ENCODE results near the gene SSBP2. TPM values are rescaled to one million over a fixed set of nuclear protein-coding genes. Genes with fewer than 3 reads are reported as not detected.

SSBP2 gene
- polyA plus RNA-seq, 1 experiment: 74.3 TPM

GRCh38 chr5:81393783-81394718 is 356.8 kb downstream of the SSBP2 start, which contains the start of gene ACOT12:
TSS of gene ACOT12 (minus strand) at chr5:81394134. CDS start at chr5:81394114, 20 bp downstream.
- TF ChIP-seq CTCF (IDR thresholded peaks at IDR 0.05; ENCODE audit: low read depth, low read length): no peak
- Histone ChIP-seq H3K4me3 (ENCODE audit: low read depth, low read length) (peak within 1 kb of the TSS; percentile 55), H3K27me3 (ENCODE audit: control insufficient read depth, insufficient read depth, low read length) (peaks cover 3% of the 10 kb centered on the region), H3K9me3 (ENCODE audit: control insufficient read depth, insufficient read depth, low read length) (no peaks in the 10 kb centered on the region), H3K27ac (ENCODE audit: low read depth, low read length) (no peak within 1 kb of the TSS)
- ChIA-PET CTCF (interaction anchor here (1.2 to 1.4 kb wide), 3 partner anchors 11 to 91 kb away, joined by 3 to 10 read pairs (median 6); no protein-coding TSS in a partner anchor), POLR2A (interaction anchor here (0.6 kb wide), 1 partner anchor 452 kb away, joined by 5 read pairs; no protein-coding TSS in a partner anchor)
- DNase-seq (ENCODE audit: low read depth, low spot score): no peak

GRCh38 chr5:81393430-81393782 is 357.5 kb downstream of the SSBP2 start:
- Histone ChIP-seq H3K9me3 (ENCODE audit: control insufficient read depth, insufficient read depth, low read length) (no peaks in the 10 kb centered on the region), H3K4me3 (ENCODE audit: low read depth, low read length) (peak overlapping the region; percentile 55), H3K27ac (ENCODE audit: low read depth, low read length) (no peak overlapping the region), H3K27me3 (ENCODE audit: control insufficient read depth, insufficient read depth, low read length) (peaks cover 3% of the 10 kb centered on the region)
- ChIA-PET POLR2A (no interaction called here), CTCF (interaction anchor here (1.2 to 1.3 kb wide), 2 partner anchors 12 to 90 kb away, joined by 3 to 10 read pairs; no protein-coding TSS in a partner anchor)
- TF ChIP-seq CTCF (IDR thresholded peaks at IDR 0.05; ENCODE audit: low read depth, low read length): no peak
- no peak for DNase-seq (ENCODE audit: low read depth, low spot score)

- Histone ChIP-seq H3K9me3 (ENCODE audit: control insufficient read depth, insufficient read depth, low read length) (no peaks in the 10 kb centered on the region), H3K27me3 (ENCODE audit: control insufficient read depth, insufficient read depth, low read length) (peaks cover 3% of the 10 kb centered on the region), H3K4me3 (ENCODE audit: low read depth, low read length) (no peak overlapping the region), H3K27ac (ENCODE audit: low read depth, low read length) (no peak overlapping the region)
- DNase-seq (ENCODE audit: low read depth, low spot score): no peak
- ChIA-PET CTCF (no interaction called here), POLR2A (no interaction called here)
- no peak for TF ChIP-seq CTCF (IDR thresholded peaks at IDR 0.05; ENCODE audit: low read depth, low read length)
Measured at GRCh38 chr5:81389025-81389424, 361.9 kb downstream of the SSBP2 start.

- Histone ChIP-seq H3K9me3 (ENCODE audit: control insufficient read depth, insufficient read depth, low read length) (no peaks in the 10 kb centered on the region), H3K27me3 (ENCODE audit: control insufficient read depth, insufficient read depth, low read length) (peaks cover 3% of the 10 kb centered on the region), H3K4me3 (ENCODE audit: low read depth, low read length) (no peak overlapping the region), H3K27ac (ENCODE audit: low read depth, low read length) (no peak overlapping the region)
- POLR2A ChIA-PET: no interaction called here
- no peak for TF ChIP-seq CTCF (IDR thresholded peaks at IDR 0.05; ENCODE audit: low read depth, low read length)
- no peak for DNase-seq (ENCODE audit: low read depth, low spot score)
- CTCF ChIA-PET: no interaction called here
Measured at GRCh38 chr5:81388169-81388568, 362.7 kb downstream of the SSBP2 start.

DNA sequence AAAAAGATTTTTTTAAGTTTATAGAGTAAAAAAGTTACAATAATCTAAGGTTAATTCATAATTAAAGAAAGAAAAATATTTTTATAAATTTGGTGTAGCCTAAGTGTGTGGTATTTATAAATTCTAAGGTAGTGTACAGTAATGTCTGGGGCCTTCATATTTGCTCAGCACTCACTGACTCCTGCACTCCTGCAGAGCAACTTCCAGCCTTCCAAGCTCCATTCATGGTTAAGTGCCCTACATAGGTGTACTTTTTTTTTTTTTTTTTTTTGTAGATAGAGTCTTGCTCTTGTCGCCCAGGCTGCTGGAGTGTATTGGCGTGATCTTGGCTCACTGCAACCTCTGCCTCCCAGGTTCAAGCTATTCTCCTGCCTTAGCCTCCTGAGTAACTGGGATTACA is 367.0 kb downstream of the SSBP2 start:
- Histone ChIP-seq H3K27me3 (ENCODE audit: control insufficient read depth, insufficient read depth, low read length) (no peaks in the 10 kb centered on the region), H3K27ac (ENCODE audit: low read depth, low read length) (no peak overlapping the region), H3K9me3 (ENCODE audit: control insufficient read depth, insufficient read depth, low read length) (no peaks in the 10 kb centered on the region), H3K4me3 (ENCODE audit: low read depth, low read length) (no peak overlapping the region)
- ChIA-PET POLR2A (no interaction called here), CTCF (interaction anchor here (0.6 kb wide), 1 partner anchor 952 kb away, joined by 7 read pairs; no protein-coding TSS in a partner anchor)
- no peak for DNase-seq (ENCODE audit: low read depth, low spot score)
- TF ChIP-seq CTCF (IDR thresholded peaks at IDR 0.05; ENCODE audit: low read depth, low read length): no peak
